GM19099 (cell line): ENCODE data around the gene CCDC92.

Experiments used
- POLR2A ChIP-seq: IDR thresholded peaks from 3 replicates; pipeline ENCODE4 v1.6.1; 2011; ENCODE audit warnings: low read depth; ENCODE audit not compliant: insufficient read length; ENCODE audit errors: extremely low read depth

Gene CCDC92

GRCh38 chr12:123972457-123973401 is at the start of gene CCDC92, which contains the start of gene ZNF664:
Gene CCDC92, minus strand, starts transcription at chr12:123972831. Its CDS starts 28,526 bp downstream, at chr12:123944305.
Gene ZNF664, plus strand, starts transcription at chr12:123973215. Its CDS starts 38,930 bp downstream, at chr12:124012145.
- TF ChIP-seq POLR2A, result peak; percentile 68

GRCh38 chr12:124022161-124022560 is 49.5 kb upstream of the CCDC92 start:
- TF ChIP-seq POLR2A, result no peak

- no peak for TF ChIP-seq POLR2A
Measured at GRCh38 chr12:124021007-124021406, 48.4 kb upstream of the CCDC92 start.

GRCh38 chr12:124020514-124020949 is 47.9 kb upstream of the CCDC92 start:
- TF ChIP-seq POLR2A, result no peak

- no peak for TF ChIP-seq POLR2A
Measured at GRCh38 chr12:124019115-124019514, 46.5 kb upstream of the CCDC92 start.

- TF ChIP-seq POLR2A, result no peak
Measured at GRCh38 chr12:124018539-124018938, 45.9 kb upstream of the CCDC92 start.

- no peak for TF ChIP-seq POLR2A
Measured at GRCh38 chr12:124017064-124017463, 44.4 kb upstream of the CCDC92 start.

GRCh38 chr12:124015494-124016461 is 43.1 kb upstream of the CCDC92 start:
- no peak for TF ChIP-seq POLR2A

- TF ChIP-seq POLR2A, result no peak
Measured at GRCh38 chr12:124013073-124013472, 40.4 kb upstream of the CCDC92 start.

- TF ChIP-seq POLR2A, result no peak
Measured at GRCh38 chr12:124011435-124012115, 38.9 kb upstream of the CCDC92 start.

- TF ChIP-seq POLR2A, result no peak
Measured at GRCh38 chr12:124010687-124011086, 38.1 kb upstream of the CCDC92 start.

- no peak for TF ChIP-seq POLR2A
Measured at GRCh38 chr12:124009781-124010180, 37.1 kb upstream of the CCDC92 start.

- no peak for TF ChIP-seq POLR2A
Measured at GRCh38 chr12:124008595-124008994, 36.0 kb upstream of the CCDC92 start.

- TF ChIP-seq POLR2A, result no peak
Measured at GRCh38 chr12:124007826-124008570, 35.4 kb upstream of the CCDC92 start.
